GM18870 (cell line): ENCODE data around the gene TOP3B.

Source experiments
- ATAC-seq: cut with Tn5 transposase; IDR thresholded peaks from one replicate; pipeline ENCODE4 v1.9.1; 2021; ENCODE audit warnings: moderate library complexity; ENCODE audit not compliant: unreplicated experiment

The TOP3B gene

DNA sequence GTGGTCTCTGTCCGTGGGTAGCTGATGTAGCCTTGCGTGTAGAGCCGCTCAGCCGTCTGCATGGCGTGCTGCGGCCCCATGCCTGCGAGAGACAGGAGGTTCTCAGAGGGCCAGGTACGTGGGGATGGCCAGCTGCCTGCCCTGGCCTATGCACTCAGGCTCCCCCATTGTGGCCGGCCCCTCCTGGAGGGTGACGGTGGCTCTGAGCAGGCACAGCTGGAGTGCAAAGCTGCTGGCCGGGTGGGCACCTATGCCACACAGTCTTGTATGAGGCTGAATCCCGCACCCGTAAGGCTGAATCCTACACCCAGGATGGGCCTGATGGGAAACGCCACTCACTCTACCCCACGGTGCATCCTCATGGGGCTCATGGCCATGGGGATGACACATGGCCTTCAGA is 18.4 kb downstream of the TOP3B start:
- ATAC-seq, result no peak

DNA sequence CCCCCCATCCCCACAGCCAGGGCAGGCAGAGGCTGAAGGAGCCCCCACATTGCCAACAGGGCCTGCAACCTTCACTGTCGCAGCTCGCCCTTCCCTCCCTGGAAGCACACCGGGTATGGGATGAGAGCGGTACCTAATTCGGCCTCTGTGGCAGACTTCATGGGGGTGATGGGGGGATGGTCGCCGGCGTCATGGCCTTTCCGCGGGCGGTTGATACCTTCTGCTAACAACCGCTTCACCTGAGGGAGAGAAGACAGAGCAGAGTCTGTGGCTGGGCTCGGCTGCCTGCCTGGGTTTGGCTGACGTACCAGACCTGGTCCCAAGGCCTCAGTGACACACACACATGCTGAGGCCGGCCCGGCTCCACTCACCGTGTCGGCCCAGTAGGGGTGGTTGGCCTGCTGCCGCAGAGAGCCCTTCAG is 18.8 kb downstream of the TOP3B start:
- ATAC-seq, result no peak

DNA sequence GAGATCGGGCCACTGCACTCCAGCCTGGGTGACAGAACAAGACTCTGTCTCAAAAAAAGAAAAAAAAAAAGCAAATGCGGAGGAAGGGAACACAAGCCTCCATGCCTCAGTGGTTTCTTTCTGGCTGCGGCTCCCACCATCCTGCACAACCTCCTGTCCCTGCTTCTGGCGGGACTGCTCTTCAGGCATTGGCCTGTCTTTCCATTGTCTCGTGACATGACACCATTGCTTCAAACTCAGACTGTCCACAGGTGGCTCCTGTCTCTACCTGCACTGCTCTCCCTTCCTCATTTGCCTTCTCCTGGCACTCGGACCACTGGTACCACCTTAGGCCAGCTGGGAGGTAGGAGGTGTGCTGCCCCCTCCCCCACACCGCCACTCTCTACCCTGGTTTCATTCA is 19.3 kb downstream of the TOP3B start:
- ATAC-seq, result no peak

- no peak for ATAC-seq
These were observed 20.0 kb downstream of the TOP3B start for GRCh38 chr22:21962655-21962949.

DNA sequence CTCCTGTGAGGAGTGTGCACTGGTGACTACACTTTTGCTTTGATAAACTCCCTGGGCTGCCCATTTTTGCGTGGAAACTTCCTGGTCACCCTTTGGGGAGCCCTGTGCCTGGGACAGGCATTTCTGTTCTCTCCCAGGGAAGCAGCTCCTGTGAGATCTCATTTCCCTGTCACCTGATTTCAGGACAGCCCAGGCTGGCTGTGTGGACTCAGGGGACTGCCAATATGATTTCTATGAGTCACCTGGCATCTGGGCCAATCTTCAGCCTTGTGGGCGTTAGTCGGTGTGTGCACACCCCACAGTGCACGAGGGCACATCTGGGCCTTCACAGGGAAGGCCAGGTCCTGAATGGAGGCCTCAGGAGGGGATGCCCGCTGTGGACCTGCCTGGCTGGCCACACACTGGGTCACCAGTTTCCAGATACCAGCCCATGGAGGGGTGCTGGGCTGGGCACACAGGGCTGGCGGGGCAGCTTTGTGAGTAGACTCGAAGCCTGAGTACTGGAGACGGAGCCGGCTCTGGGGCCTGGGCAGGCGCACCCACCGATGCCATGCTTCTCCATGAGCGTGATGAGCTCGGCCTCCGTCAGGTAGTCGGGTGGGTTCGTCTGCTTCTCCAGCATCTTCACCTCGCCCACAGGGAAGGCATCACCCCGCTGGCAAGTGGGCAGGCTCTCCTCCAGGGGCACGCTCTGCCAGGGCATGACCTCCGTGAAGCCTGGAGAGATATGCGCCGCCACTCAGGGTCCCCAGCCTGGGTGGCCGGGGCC is 20.5 kb downstream of the TOP3B start:
- ATAC-seq, result no peak

DNA sequence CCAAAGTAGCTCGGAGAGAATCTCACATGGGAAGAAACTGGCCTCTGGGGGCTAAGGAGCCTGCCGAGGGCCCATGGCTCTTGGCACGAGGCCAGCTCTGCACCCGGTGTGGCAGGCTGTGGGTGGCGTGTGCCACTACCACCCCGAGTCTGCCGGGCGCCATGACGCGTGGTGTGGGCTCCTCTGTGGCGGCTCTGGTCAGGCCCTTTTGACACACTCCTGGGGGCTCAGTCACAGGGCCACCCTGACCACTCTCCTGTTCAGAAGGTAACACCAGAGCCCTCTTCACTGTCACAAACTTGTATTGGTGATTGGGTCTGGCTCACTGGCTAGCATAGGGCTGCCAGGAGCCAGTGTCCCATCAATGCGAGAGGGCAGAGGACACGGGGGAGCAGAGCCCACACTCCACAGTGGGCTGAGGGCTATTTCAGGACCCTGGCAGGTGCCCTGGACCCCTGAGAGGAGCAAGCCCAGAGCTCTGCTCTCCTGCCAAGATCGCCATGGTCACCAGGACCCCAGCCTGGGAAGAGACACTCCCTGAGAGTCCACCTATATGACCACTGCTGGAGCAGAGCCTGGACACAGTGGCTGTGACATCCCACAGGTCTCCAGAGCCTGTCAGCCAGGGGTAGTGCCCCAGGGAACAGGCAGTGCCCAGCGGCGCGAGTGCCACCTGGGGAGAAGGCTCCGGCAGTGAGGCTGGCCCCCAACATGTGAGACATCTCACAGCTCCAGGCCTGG is 21.3 kb downstream of the TOP3B start:
- no peak for ATAC-seq

- ATAC-seq, result no peak
These were observed 22.1 kb downstream of the TOP3B start for GRCh38 chr22:21960200-21961126.

DNA sequence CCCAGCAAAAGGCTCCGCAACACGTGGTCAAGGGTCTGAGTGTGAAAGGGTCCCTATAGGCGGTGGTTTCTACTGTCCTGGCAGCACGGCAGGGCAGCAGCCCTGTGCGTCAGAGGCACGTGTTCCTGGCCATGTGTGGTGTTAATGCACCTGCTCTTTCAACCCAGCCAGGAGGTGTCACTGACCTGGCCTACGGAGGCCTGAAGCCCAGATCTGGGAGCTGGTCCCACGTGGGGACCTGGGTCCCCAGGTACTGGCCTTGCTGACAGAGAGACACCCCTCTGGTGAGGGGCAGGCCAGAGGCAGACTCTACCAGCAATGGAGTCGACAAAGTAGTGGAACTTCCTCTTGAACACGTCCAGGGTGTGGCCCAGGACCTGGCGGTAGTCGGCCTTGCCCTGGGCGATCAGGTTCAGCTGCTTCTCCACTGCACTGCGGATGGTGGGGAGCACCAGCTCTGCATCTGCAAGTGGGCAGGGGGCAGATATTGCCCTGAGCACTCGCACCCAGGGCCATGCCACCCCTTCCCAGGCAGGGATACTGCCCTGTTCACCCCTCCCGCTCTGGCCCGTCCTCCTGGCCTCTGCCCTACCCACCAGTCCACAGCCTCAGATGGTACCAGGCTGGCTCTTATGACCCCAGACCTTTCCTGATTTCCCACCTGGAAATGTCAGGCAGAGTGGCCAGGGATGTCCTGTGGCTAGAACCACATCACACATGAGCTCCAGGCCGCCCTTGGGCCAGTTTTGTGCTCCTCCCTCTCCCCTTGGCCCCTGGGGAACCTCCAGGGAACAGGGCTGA is 23.1 kb downstream of the TOP3B start:
- no peak for ATAC-seq

DNA sequence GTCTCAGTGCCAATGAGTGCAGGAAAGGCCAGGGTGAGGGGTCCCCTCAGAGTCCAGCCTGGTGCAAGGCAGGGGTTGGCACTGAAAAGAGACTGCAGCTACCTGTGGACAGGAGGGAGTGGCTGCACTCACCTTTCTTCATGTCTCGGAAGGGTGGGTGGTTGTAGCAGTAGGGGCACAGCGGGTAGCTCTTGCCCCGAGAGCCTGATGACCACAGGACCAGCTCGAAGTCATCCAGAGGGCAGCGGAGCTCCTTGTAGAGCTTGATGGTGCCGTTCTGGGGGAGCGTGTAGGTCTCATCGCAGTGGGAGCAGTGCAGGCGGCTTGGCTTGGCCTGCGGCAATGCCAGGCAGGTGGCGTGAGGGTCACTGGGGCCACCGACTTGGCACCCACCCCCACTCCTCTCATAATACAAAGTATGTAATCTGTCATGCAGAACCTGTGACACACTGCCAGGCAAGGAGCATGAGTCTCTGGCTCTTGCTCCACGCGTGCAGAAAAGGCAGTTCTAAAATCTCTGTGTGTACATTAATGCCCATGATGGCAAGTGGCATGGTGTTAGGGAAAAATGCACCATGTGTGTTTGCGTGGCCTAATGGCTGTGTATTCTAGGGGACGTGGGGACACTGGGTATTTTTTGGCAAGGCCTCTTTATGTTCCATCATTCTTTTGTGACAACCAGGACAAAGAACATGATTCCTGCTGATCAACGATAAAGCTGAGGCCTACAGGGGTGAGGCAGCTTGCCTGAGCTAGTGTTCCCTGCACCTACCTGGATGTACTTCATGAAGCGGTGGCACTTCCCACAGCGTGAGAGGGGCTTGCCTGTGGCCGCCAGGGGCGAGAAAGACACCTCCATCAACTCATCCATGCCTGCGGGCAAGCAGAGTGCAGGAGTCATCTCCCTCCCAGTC is 24.0 kb downstream of the TOP3B start:
- ATAC-seq, result no peak

DNA sequence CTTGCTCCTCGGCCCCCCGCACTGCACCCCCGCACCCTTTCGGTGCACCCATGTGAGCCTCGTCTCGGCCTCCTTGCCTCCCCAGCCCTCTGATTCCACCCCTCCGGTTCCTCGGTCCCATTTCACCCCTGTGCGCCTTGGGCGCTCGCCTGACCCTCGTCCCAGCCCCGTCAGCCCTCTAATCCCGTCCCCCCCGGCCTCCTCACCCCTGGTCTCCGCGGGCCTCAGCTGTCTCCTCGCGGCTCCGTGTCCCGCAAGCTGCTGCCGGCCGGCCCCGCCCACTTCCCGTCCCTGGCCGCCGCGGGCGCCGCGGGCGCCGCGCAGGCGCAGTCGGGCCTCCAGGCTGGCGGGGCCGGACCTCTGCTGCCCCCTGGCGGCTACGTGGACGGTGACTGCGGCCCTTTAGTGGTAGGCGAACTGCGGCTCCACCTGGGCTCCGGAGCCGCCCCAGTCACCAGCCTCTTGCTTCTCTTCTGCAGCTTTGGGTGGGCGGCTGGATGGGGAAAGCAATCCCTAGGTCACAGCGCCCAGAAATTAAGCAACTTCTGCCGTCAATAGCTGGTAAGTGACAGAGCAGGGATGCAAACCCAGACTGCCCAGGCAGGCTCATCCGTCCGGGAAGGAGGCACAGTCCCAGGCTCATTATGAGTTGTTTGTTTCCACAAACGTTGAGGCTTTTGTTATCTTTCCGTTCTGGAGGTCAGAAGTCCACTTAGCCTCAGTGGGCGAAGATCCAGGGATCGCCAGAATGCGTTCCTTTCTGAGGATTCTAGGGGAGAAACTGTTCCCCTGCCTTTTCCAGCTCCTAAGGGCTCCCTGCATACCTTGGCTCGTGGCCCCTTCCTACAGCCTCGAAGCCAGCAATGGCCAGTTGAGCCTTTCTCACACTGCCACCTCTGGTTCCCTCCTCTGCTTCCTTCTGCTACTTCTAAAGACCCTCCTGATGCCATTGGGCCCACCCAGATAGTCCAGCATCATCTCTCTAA is 29.7 kb downstream of the TOP3B start, which contains the start of gene PPM1F:
PPM1F (minus strand) TSS at position 263 of the 986 bp plus-strand sequence. CDS start 6,800 bp downstream, outside the sequence.
- no peak for ATAC-seq

DNA sequence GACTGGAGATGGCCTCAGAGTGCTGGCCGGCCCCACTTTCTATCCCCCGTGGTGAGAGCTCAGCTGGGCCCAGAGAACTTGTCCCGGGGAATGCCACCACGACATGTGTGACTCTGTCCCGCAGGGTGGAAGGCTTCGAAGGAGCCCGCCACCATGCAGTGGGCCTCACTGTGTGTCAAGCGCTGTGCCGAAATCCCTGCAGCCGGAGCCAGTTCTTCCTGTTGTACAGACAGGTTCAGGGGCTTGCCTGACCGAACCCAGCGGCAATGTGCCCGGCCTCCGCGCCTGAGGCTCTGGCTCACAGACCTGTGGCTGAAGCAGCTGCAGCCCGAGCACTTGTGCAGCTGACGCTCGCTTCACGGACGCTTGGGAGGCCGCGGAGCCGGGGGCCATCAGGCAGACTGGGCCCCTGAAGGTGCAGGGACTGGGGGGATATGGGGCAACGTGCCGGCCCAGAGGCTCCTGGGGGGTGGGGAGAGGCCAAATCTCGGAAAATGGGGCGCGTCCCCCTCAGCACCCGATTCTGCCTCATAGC is 30.6 kb downstream of the TOP3B start:
- no peak for ATAC-seq

DNA sequence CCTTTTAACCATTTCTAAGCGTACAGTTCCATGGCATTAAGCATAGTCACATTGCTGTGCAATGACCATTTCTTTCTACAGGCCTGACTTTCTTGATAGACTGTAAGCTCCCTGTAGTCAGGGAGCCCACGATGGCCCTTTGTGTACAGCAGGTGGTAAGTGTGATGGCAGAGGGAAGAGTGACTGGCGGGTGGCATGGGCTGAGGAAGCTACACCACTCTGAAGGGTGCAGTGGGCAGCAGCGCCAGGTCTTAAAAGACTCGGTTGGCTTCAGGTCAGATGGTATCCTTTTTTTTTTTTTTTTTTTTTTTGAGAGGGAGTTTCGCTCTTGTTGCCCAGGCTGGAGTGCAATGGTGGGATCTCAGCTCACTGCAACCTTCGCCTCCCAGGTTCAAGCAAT is 31.5 kb downstream of the TOP3B start:
- ATAC-seq, result no peak

DNA sequence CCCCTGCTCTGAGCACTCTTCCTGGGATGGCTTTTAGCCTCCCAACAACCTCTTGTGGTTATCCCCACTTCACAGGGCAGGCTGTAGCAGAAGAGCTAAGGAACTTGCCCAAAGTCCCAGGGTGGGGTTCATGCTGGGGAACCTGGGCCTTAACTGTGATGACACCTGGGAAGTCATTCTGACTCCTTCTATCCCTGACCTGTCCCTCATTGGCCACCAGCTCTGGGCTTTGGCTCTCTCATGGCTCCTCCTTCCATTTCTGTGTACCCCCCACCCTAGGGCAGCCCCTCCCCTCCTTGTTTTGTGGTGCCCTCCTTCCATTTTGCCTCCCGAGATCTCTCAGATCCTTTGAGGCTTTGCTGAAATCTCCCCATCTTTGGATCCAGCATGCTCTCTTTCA is 32.6 kb downstream of the TOP3B start:
- no peak for ATAC-seq

GRCh38 chr22:21949569-21949918 is 33.0 kb downstream of the TOP3B start:
- no peak for ATAC-seq

GRCh38 chr22:21948824-21949568 is 33.6 kb downstream of the TOP3B start:
- ATAC-seq, result no peak

DNA sequence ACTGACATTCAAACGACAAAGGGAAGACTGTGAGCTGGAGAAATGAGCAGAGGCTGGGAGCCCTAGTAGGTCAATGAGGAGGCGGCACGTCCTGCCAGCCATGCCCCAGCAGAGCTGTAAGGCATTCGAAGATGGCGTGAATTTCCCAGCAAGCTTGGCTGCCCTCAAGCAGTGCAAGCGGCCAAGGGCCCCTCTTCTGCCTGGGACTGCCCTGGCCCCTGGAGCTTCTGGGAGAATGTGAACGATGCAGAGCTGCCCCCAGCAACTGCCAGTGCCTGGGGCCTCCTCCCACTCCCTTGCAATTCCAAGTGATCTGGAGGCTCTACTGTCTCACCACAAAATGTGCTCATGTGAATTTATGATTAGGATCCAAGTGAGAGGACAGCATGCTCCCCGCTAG is 34.2 kb downstream of the TOP3B start:
- no peak for ATAC-seq
